ENCODE measurements around the gene MSANTD1. TPM values are rescaled to one million over a fixed set of nuclear protein-coding genes. Genes with fewer than 3 reads are reported as not detected.

MSANTD1 gene
- polyA plus RNA-seq, 1 of the 3 experiments (the other 2 are of a cell fraction) = 0.15 TPM

GRCh38 chr4:3252480-3252828 lies 3.5 kb downstream of the MSANTD1 start:
- H4K20me1 ChIP-seq (ENCODE audit: insufficient read depth) = no peaks in the 10 kb centered on the region
- ChIA-PET POLR2A (no interaction called here), CTCF (no interaction called here)
- no peaks in the 10 kb centered on the region for H3K79me2 ChIP-seq (ENCODE audit: insufficient read depth)
- no peak overlapping the region for H3K4me3 ChIP-seq (ENCODE audit: low read depth in 2 of 2, low read length in 1 of 2)
- H3K4me2 ChIP-seq = no peak overlapping the region
- no peaks in the 10 kb centered on the region for H3K9me2 ChIP-seq
- TF ChIP-seq RAD21 (IDR thresholded peaks at IDR 0.05; ENCODE audit: low read length) = no peak
- no peak for TF ChIP-seq RFX5 (IDR thresholded peaks at IDR 0.05; ENCODE audit: low read length)
- TF ChIP-seq, protein P1, sequence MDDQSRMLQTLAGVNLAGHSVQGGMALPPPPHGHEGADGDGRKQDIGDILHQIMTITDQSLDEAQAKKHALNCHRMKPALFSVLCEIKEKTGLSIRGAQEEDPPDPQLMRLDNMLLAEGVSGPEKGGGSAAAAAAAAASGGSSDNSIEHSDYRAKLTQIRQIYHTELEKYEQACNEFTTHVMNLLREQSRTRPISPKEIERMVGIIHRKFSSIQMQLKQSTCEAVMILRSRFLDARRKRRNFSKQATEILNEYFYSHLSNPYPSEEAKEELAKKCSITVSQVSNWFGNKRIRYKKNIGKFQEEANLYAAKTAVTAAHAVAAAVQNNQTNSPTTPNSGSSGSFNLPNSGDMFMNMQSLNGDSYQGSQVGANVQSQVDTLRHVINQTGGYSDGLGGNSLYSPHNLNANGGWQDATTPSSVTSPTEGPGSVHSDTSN (IDR thresholded peaks at IDR 0.05) = no peak
- no peak for TF ChIP-seq MXI1 (IDR thresholded peaks at IDR 0.05; ENCODE audit: low read depth, low read length)
- no peak for TF ChIP-seq FOXM1 (IDR thresholded peaks at IDR 0.05; ENCODE audit: low read depth)
- no peak for TF ChIP-seq ELF1 (IDR thresholded peaks at IDR 0.05)
- TF ChIP-seq GABPA (IDR thresholded peaks at IDR 0.05; ENCODE audit: low read depth) = no peak
- no peak overlapping the region for H2AFZ ChIP-seq (ENCODE audit: low read depth)
- H3K9me3 ChIP-seq = no peaks in the 10 kb centered on the region
- WGBS (ENCODE audit: low lambda C conversion rate) = 96% methylated on average over 3 of the region's 3 CpGs
- H3K27ac ChIP-seq (ENCODE audit: low read depth in 2 of 2, low read length in 1 of 2) = no peak overlapping the region
- no peaks in the 10 kb centered on the region for H3F3A ChIP-seq (replicated peaks; ENCODE audit: insufficient read depth)
- H3K36me3 ChIP-seq (replicated peaks in 1 of 2; ENCODE audit: control insufficient read depth in 1 of 2, insufficient read depth in 2 of 2, low read length in 1 of 2) = no peaks in the 10 kb centered on the region
- no peaks in the 10 kb centered on the region for H3K27me3 ChIP-seq (ENCODE audit: insufficient read depth)
- DNase-seq = no peak
- no peak overlapping the region for H3K9ac ChIP-seq
- no peaks in the 10 kb centered on the region; a peak in 1 of 4 replicates for H3K4me1 ChIP-seq (ENCODE audit: control insufficient read depth in 1 of 2, insufficient read depth in 2 of 2, low read depth in 1 of 2, low read length in 1 of 2)

- 88% methylated on average over 25 of the region's 38 CpGs for WGBS (ENCODE audit: low lambda C conversion rate)
- Histone ChIP-seq H3K36me3 (replicated peaks in 1 of 2; ENCODE audit: control insufficient read depth in 1 of 2, insufficient read depth in 2 of 2, low read length in 1 of 2) (no peaks in the 10 kb centered on the region), H3K4me2 (no peak overlapping the region), H3K27ac (ENCODE audit: low read depth in 2 of 2, low read length in 1 of 2) (no peak overlapping the region), H3K27me3 (ENCODE audit: insufficient read depth) (no peaks in the 10 kb centered on the region), H3K4me3 (ENCODE audit: low read depth in 2 of 2, low read length in 1 of 2) (no peak overlapping the region), H3K79me2 (ENCODE audit: insufficient read depth) (no peaks in the 10 kb centered on the region), H3K4me1 (ENCODE audit: control insufficient read depth in 1 of 2, insufficient read depth in 2 of 2, low read depth in 1 of 2, low read length in 1 of 2) (no peaks in the 10 kb centered on the region; a peak in 1 of 4 replicates), H3K9me3 (no peaks in the 10 kb centered on the region), H3K9me2 (no peaks in the 10 kb centered on the region), H3K9ac (no peak overlapping the region), H4K20me1 (ENCODE audit: insufficient read depth) (no peaks in the 10 kb centered on the region), H2AFZ (ENCODE audit: low read depth) (no peak overlapping the region), H3F3A (replicated peaks; ENCODE audit: insufficient read depth) (no peaks in the 10 kb centered on the region)
- ChIA-PET POLR2A (no interaction called here), CTCF (no interaction called here)
- DNase-seq = no peak
- no peak for TF ChIP-seq RXRA (IDR thresholded peaks at IDR 0.05; ENCODE audit: borderline replicate concordance, low read depth)
- no peak for TF ChIP-seq FOXM1 (IDR thresholded peaks at IDR 0.05; ENCODE audit: low read depth)
- no peak for TF ChIP-seq FOXJ3 (CRISPR knock-in tag; IDR thresholded peaks at IDR 0.05)
- TF ChIP-seq TAF1 (IDR thresholded peaks at IDR 0.05; ENCODE audit: borderline replicate concordance, low read depth, low read length) = no peak
- TF ChIP-seq SMC3 (IDR thresholded peaks at IDR 0.05; ENCODE audit: low read depth, low read length) = no peak
- TF ChIP-seq RCOR1 (IDR thresholded peaks at IDR 0.05; ENCODE audit: low read length) = no peak
- no peak for TF ChIP-seq RFX5 (IDR thresholded peaks at IDR 0.05; ENCODE audit: low read length)
- no peak for TF ChIP-seq CTCF (IDR thresholded peaks at IDR 0.05)
- no peak for TF ChIP-seq RAD21 (IDR thresholded peaks at IDR 0.05; ENCODE audit: low read length)
- no peak for TF ChIP-seq POLR2AphosphoS5 (IDR thresholded peaks at IDR 0.05; ENCODE audit: low read depth, low read length)
- TF ChIP-seq, protein P2, sequence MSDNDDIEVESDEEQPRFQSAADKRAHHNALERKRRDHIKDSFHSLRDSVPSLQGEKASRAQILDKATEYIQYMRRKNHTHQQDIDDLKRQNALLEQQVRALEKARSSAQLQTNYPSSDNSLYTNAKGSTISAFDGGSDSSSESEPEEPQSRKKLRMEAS (IDR thresholded peaks at IDR 0.05; ENCODE audit: low read depth) = no peak
- no peak for TF ChIP-seq JUND (IDR thresholded peaks at IDR 0.05)
- TF ChIP-seq, protein P3, sequence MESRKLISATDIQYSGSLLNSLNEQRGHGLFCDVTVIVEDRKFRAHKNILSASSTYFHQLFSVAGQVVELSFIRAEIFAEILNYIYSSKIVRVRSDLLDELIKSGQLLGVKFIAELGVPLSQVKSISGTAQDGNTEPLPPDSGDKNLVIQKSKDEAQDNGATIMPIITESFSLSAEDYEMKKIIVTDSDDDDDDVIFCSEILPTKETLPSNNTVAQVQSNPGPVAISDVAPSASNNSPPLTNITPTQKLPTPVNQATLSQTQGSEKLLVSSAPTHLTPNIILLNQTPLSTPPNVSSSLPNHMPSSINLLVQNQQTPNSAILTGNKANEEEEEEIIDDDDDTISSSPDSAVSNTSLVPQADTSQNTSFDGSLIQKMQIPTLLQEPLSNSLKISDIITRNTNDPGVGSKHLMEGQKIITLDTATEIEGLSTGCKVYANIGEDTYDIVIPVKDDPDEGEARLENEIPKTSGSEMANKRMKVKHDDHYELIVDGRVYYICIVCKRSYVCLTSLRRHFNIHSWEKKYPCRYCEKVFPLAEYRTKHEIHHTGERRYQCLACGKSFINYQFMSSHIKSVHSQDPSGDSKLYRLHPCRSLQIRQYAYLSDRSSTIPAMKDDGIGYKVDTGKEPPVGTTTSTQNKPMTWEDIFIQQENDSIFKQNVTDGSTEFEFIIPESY (IDR thresholded peaks at IDR 0.05; ENCODE audit: borderline replicate concordance, low read depth) = no peak
- TF ChIP-seq NRF1 (IDR thresholded peaks at IDR 0.05; ENCODE audit: low read depth, low read length) = no peak
- TF ChIP-seq YY1 (IDR thresholded peaks at IDR 0.05; ENCODE audit: low read depth) = no peak
- TF ChIP-seq, protein P4, sequence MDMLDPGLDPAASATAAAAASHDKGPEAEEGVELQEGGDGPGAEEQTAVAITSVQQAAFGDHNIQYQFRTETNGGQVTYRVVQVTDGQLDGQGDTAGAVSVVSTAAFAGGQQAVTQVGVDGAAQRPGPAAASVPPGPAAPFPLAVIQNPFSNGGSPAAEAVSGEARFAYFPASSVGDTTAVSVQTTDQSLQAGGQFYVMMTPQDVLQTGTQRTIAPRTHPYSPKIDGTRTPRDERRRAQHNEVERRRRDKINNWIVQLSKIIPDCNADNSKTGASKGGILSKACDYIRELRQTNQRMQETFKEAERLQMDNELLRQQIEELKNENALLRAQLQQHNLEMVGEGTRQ (IDR thresholded peaks at IDR 0.05; ENCODE audit: borderline replicate concordance, low read depth, low read length) = no peak
- no peak for TF ChIP-seq FOSL2 (IDR thresholded peaks at IDR 0.05; ENCODE audit: borderline replicate concordance, low read depth)
- TF ChIP-seq, protein P5, sequence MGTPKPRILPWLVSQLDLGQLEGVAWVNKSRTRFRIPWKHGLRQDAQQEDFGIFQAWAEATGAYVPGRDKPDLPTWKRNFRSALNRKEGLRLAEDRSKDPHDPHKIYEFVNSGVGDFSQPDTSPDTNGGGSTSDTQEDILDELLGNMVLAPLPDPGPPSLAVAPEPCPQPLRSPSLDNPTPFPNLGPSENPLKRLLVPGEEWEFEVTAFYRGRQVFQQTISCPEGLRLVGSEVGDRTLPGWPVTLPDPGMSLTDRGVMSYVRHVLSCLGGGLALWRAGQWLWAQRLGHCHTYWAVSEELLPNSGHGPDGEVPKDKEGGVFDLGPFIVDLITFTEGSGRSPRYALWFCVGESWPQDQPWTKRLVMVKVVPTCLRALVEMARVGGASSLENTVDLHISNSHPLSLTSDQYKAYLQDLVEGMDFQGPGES (IDR thresholded peaks at IDR 0.05; ENCODE audit: low read depth, low read length) = no peak
Measured at GRCh38 chr4:3252831-3253641, 4.1 kb downstream of the MSANTD1 start.
